ENCODE results near the gene PNMA8A.
"Not testable (repeated sequence)": the region's sequence is repeated elsewhere in the genome, so short reads cannot be mapped to it uniquely, and the experiment has no call there.

PNMA8A gene

GRCh38 chr19:46446021-46446420 is 25.3 kb downstream of the PNMA8A start:
- TF ChIP-seq POLR2AphosphoS5 (IDR thresholded peaks at IDR 0.05; ENCODE audit: low read depth) (no peak), CTCF (IDR thresholded peaks at IDR 0.05; ENCODE audit: insufficient read depth, low read length) (no peak), GABPA (IDR thresholded peaks at IDR 0.05; ENCODE audit: low read depth) (no peak), SPI1 (IDR thresholded peaks at IDR 0.05; ENCODE audit: borderline replicate concordance, low read depth) (no peak), REST (IDR thresholded peaks at IDR 0.05; ENCODE audit: insufficient replicate concordance, low read depth) (no peak)
- no peak overlapping the region for H3K4me3 ChIP-seq (replicated peaks; ENCODE audit: insufficient read depth, low read length)
- DNase-seq (ENCODE audit: low read depth in 1 of 2, low spot score in 1 of 2) = no peak
- H3K27me3 ChIP-seq (ENCODE audit: insufficient read depth, poor library complexity, severe bottlenecking) = peaks cover 2% of the 10 kb centered on the region
- H3K27ac ChIP-seq (replicated peaks) = no peak overlapping the region

GRCh38 chr19:46442808-46443450 is 28.4 kb downstream of the PNMA8A start:
- no peak for DNase-seq (ENCODE audit: low read depth in 1 of 2, low spot score in 1 of 2)
- TF ChIP-seq SPI1 (IDR thresholded peaks at IDR 0.05; ENCODE audit: borderline replicate concordance, low read depth) = no peak
- no peak for TF ChIP-seq POLR2AphosphoS5 (IDR thresholded peaks at IDR 0.05; ENCODE audit: low read depth)
- TF ChIP-seq REST (IDR thresholded peaks at IDR 0.05; ENCODE audit: insufficient replicate concordance, low read depth) = no peak
- no peak for TF ChIP-seq CTCF (IDR thresholded peaks at IDR 0.05; ENCODE audit: insufficient read depth, low read length)
- TF ChIP-seq GABPA (IDR thresholded peaks at IDR 0.05; ENCODE audit: low read depth) = no peak
- Histone ChIP-seq H3K27me3 (ENCODE audit: insufficient read depth, poor library complexity, severe bottlenecking) (peaks cover 2% of the 10 kb centered on the region), H3K27ac (replicated peaks) (no peak overlapping the region), H3K4me3 (replicated peaks; ENCODE audit: insufficient read depth, low read length) (no peak overlapping the region)

- no peak for TF ChIP-seq SPI1 (IDR thresholded peaks at IDR 0.05; ENCODE audit: borderline replicate concordance, low read depth)
- TF ChIP-seq GABPA (IDR thresholded peaks at IDR 0.05; ENCODE audit: low read depth) = no peak
- TF ChIP-seq REST (IDR thresholded peaks at IDR 0.05; ENCODE audit: insufficient replicate concordance, low read depth) = no peak
- no peak for TF ChIP-seq POLR2AphosphoS5 (IDR thresholded peaks at IDR 0.05; ENCODE audit: low read depth)
- TF ChIP-seq CTCF (IDR thresholded peaks at IDR 0.05; ENCODE audit: insufficient read depth, low read length) = no peak
- Histone ChIP-seq H3K27ac (replicated peaks) (no peak overlapping the region), H3K27me3 (ENCODE audit: insufficient read depth, poor library complexity, severe bottlenecking) (no peaks in the 10 kb centered on the region), H3K4me3 (replicated peaks; ENCODE audit: insufficient read depth, low read length) (no peak overlapping the region)
- DNase-seq (ENCODE audit: low read depth in 1 of 2, low spot score in 1 of 2) = no peak
These were observed 29.5 kb downstream of the PNMA8A start for GRCh38 chr19:46441866-46442265.

GRCh38 chr19:46435689-46436088 is 35.7 kb downstream of the PNMA8A start:
- not testable (repeated sequence) for DNase-seq (ENCODE audit: low read depth in 1 of 2, low spot score in 1 of 2); H3K27ac ChIP-seq (replicated peaks); H3K27me3 ChIP-seq (ENCODE audit: insufficient read depth, poor library complexity, severe bottlenecking); H3K4me3 ChIP-seq (replicated peaks; ENCODE audit: insufficient read depth, low read length)

Data from HL-60 (cell line).